Hindlimb muscle (tissue), 1 donor: ENCODE measurements around the gene PNKD. TPM values are rescaled to one million over a fixed set of nuclear protein-coding genes. Genes with fewer than 3 reads are reported as not detected.

Experiments
- DNase-seq: peaks from one replicate; pipeline ENCODE4 v3.0.0-alpha.2; 2013
- polyA plus RNA-seq: library from polyadenylated mRNA; unstranded; fragments of 120-200 nt; gene quantifications from one replicate; pipeline ENCODE4 v1.2.1, GENCODE V29; 2013; ENCODE audit not compliant: insufficient read length

Gene PNKD
- polyA plus RNA-seq, 1 donor, result 50.1 TPM

- no peak for DNase-seq
These were observed 3.6 kb downstream of the PNKD start for GRCh38 chr2:218273908-218274249.

- DNase-seq, result no peak
These were observed 4.3 kb downstream of the PNKD start for GRCh38 chr2:218274586-218274985.

- DNase-seq, result no peak
These were observed 5.2 kb downstream of the PNKD start for GRCh38 chr2:218275371-218276072.

GRCh38 chr2:218276986-218277755, 6.9 kb downstream of the PNKD start:
- DNase-seq, result no peak

GRCh38 chr2:218277921-218278320, 7.6 kb downstream of the PNKD start:
- DNase-seq, result no peak

- DNase-seq, result no peak
These were observed 8.4 kb downstream of the PNKD start for GRCh38 chr2:218278531-218279360.

GRCh38 chr2:218280260-218280870, 10.0 kb downstream of the PNKD start:
- no peak for DNase-seq

- DNase-seq, result no peak
These were observed 11.1 kb downstream of the PNKD start for GRCh38 chr2:218281449-218281848.

GRCh38 chr2:218282173-218282991, 12.1 kb downstream of the PNKD start:
- DNase-seq, result no peak

- DNase-seq, result no peak
These were observed 13.9 kb downstream of the PNKD start for GRCh38 chr2:218284106-218284811.

- no peak for DNase-seq
These were observed 15.3 kb downstream of the PNKD start for GRCh38 chr2:218285604-218286003.

- peak; percentile 94 for DNase-seq
These were observed 16.5 kb downstream of the PNKD start for GRCh38 chr2:218286570-218287459.

GRCh38 chr2:218289639-218290315, 19.5 kb downstream of the PNKD start:
- DNase-seq, result no peak

GRCh38 chr2:218290316-218291261, 20.3 kb downstream of the PNKD start:
- no peak for DNase-seq

GRCh38 chr2:218291318-218292047, 21.2 kb downstream of the PNKD start:
- DNase-seq, result no peak

- DNase-seq, result peak; percentile 84
These were observed 22.0 kb downstream of the PNKD start, which contains the start of gene TMBIM1 for GRCh38 chr2:218292048-218293014. Gene TMBIM1 (minus strand): TSS chr2:218292503. CDS start chr2:218282141, 10,362 bp downstream.
